HUES64 (cell line): ENCODE measurements around the gene GAS7.

ENCODE experiments used
- H3K27ac ChIP-seq: 2 replicates; pipeline ENCODE4 v1.7.0; 2013; ENCODE audit warnings: low read depth, low read length, inconsistent platforms
- H3K27me3 ChIP-seq: 2 replicates; pipeline ENCODE4 v1.6.1; 2013; ENCODE audit warnings: mild to moderate bottlenecking, low read length; ENCODE audit not compliant: insufficient read depth
- H3K36me3 ChIP-seq: 2 replicates; pipeline ENCODE4 v1.6.1; 2013; ENCODE audit warnings: mild to moderate bottlenecking, low read length; ENCODE audit not compliant: insufficient read depth
- H3K4me1 ChIP-seq: 2 replicates; pipeline ENCODE4 v1.6.1; 2013; ENCODE audit warnings: mild to moderate bottlenecking, low read length, moderate library complexity; ENCODE audit not compliant: insufficient read depth
- H3K4me3 ChIP-seq: 2 replicates; pipeline ENCODE4 v1.5.1; 2013; ENCODE audit warnings: mild to moderate bottlenecking, low read length, moderate library complexity
- H3K9ac ChIP-seq: 2 replicates; pipeline ENCODE4 v1.6.1; 2013; ENCODE audit warnings: mild to moderate bottlenecking, low read depth, low read length
- H3K9me3 ChIP-seq: 2 replicates; pipeline ENCODE4 v1.6.1; 2013; ENCODE audit warnings: low read depth, low read length; ENCODE audit not compliant: insufficient read depth
- WGBS: fragments of 150-250, 120-280 bp; methylation state at CpG from one replicate; pipeline ENCODE4 v1.1.7; 2013; ENCODE audit warnings: missing lambda C conversion rate; 5-methylcytosine and 5-hydroxymethylcytosine counted together

GAS7 gene

GRCh38 chr17:10119203-10120108, 79.0 kb downstream of the GAS7 start:
- Histone ChIP-seq H3K27ac (no peak overlapping the region), H3K4me3 (no peak overlapping the region), H3K36me3 (no peaks in the 10 kb centered on the region), H3K27me3 (no peaks in the 10 kb centered on the region), H3K4me1 (peaks cover 14% of the 10 kb centered on the region), H3K9ac (no peak overlapping the region), H3K9me3 (no peaks in the 10 kb centered on the region)
- 79% methylated on average over 8 of the region's 8 CpGs for WGBS

GRCh38 chr17:10118788-10119130, 79.6 kb downstream of the GAS7 start:
- Histone ChIP-seq H3K27me3 (no peaks in the 10 kb centered on the region), H3K4me1 (peaks cover 14% of the 10 kb centered on the region)

GRCh38 chr17:10117581-10118001, 80.8 kb downstream of the GAS7 start:
- Histone ChIP-seq H3K36me3 (no peaks in the 10 kb centered on the region), H3K27ac (peak overlapping the region; percentile 7; the same call in 1 of the 2 replicates), H3K4me3 (no peak overlapping the region), H3K4me1 (peaks cover 14% of the 10 kb centered on the region), H3K9me3 (no peaks in the 10 kb centered on the region), H3K27me3 (no peaks in the 10 kb centered on the region), H3K9ac (no peak overlapping the region)
- 83% methylated on average over 7 of the region's 7 CpGs for WGBS

More at GRCh38 chr17:10118788-10119130, 79.6 kb downstream of the GAS7 start:
- H3K9ac ChIP-seq: no peak overlapping the region
- H3K4me3 ChIP-seq: no peak overlapping the region
- no peak overlapping the region for H3K27ac ChIP-seq
- H3K9me3 ChIP-seq: no peaks in the 10 kb centered on the region
- no peaks in the 10 kb centered on the region for H3K36me3 ChIP-seq
- 94% methylated on average over 5 of the region's 5 CpGs for WGBS

- no peak overlapping the region for H3K27ac ChIP-seq
- 87% methylated on average over 5 of the region's 5 CpGs for WGBS
- peaks cover 14% of the 10 kb centered on the region for H3K4me1 ChIP-seq
- H3K9ac ChIP-seq: no peak overlapping the region
- H3K9me3 ChIP-seq: no peaks in the 10 kb centered on the region
- H3K4me3 ChIP-seq: no peak overlapping the region
- H3K27me3 ChIP-seq: no peaks in the 10 kb centered on the region
- H3K36me3 ChIP-seq: no peaks in the 10 kb centered on the region
These were observed 81.5 kb downstream of the GAS7 start for GRCh38 chr17:10116753-10117420.

- no peaks in the 10 kb centered on the region for H3K9me3 ChIP-seq
- no peak overlapping the region for H3K27ac ChIP-seq
- H3K36me3 ChIP-seq: no peaks in the 10 kb centered on the region
- WGBS: 90% methylated on average over 5 of the region's 5 CpGs
- no peak overlapping the region for H3K4me3 ChIP-seq
- H3K4me1 ChIP-seq: peaks cover 14% of the 10 kb centered on the region
- H3K27me3 ChIP-seq: no peaks in the 10 kb centered on the region
- H3K9ac ChIP-seq: no peak overlapping the region
These were observed 82.1 kb downstream of the GAS7 start for GRCh38 chr17:10116267-10116666.

- 95% methylated on average over 4 of the region's 4 CpGs for WGBS
- no peaks in the 10 kb centered on the region for H3K27me3 ChIP-seq
- H3K9ac ChIP-seq: no peak overlapping the region
- no peaks in the 10 kb centered on the region for H3K9me3 ChIP-seq
- H3K4me1 ChIP-seq: peaks cover 14% of the 10 kb centered on the region
- H3K36me3 ChIP-seq: no peaks in the 10 kb centered on the region
- no peak overlapping the region for H3K27ac ChIP-seq
- H3K4me3 ChIP-seq: no peak overlapping the region
These were observed 82.9 kb downstream of the GAS7 start for GRCh38 chr17:10115536-10115932.

- Histone ChIP-seq H3K4me3 (no peak overlapping the region), H3K27me3 (no peaks in the 10 kb centered on the region), H3K9ac (no peak overlapping the region), H3K9me3 (no peaks in the 10 kb centered on the region), H3K36me3 (no peaks in the 10 kb centered on the region), H3K4me1 (peaks cover 14% of the 10 kb centered on the region), H3K27ac (no peak overlapping the region)
- WGBS: 60% methylated on average over 8 of the region's 11 CpGs
These were observed 83.4 kb downstream of the GAS7 start for GRCh38 chr17:10114931-10115535.

- Histone ChIP-seq H3K4me3 (no peak overlapping the region), H3K4me1 (peaks cover 4% of the 10 kb centered on the region; the same call in 1 of the 2 replicates), H3K27ac (no peak overlapping the region), H3K9me3 (no peaks in the 10 kb centered on the region), H3K27me3 (no peaks in the 10 kb centered on the region), H3K9ac (no peak overlapping the region), H3K36me3 (no peaks in the 10 kb centered on the region)
- WGBS: 88% methylated on average over 4 of the region's 4 CpGs
These were observed 85.4 kb downstream of the GAS7 start for GRCh38 chr17:10112962-10113361.

- Histone ChIP-seq H3K4me1 (no peaks in the 10 kb centered on the region; the same call in 1 of the 2 replicates), H3K27me3 (no peaks in the 10 kb centered on the region), H3K27ac (no peak overlapping the region), H3K9ac (no peak overlapping the region), H3K9me3 (no peaks in the 10 kb centered on the region), H3K36me3 (no peaks in the 10 kb centered on the region), H3K4me3 (no peak overlapping the region)
- WGBS: 92% methylated on average over 9 of the region's 9 CpGs
These were observed 86.4 kb downstream of the GAS7 start for GRCh38 chr17:10111907-10112452.

GRCh38 chr17:10109146-10109545, 89.3 kb downstream of the GAS7 start:
- Histone ChIP-seq H3K9ac (no peak overlapping the region), H3K9me3 (no peaks in the 10 kb centered on the region), H3K27ac (no peak overlapping the region), H3K4me3 (no peak overlapping the region), H3K27me3 (no peaks in the 10 kb centered on the region), H3K36me3 (no peaks in the 10 kb centered on the region), H3K4me1 (no peaks in the 10 kb centered on the region)
- WGBS: 94% methylated on average over 3 of the region's 4 CpGs
